Gastrocnemius medialis (tissue), 4 donors: ENCODE measurements around the gene NISCH.
A peak's percentile ranks its signal among the peaks of the same experiment; 100 is the strongest.

Experiments
- CTCF ChIP-seq, 5 experiments: fragments of 450-650 bp in 3 of 5; fragments of 200-600 bp in 2 of 5; sonication (generic) in 2 of 5; IDR thresholded peaks in 4 of 5; conservative IDR thresholded peaks in 1 of 5; 1 replicate in 4 of 5; 2 replicates in 1 of 5; pipeline ENCODE4 v1.5.1; 2016 to 2019; ENCODE audit warnings: antibody characterized with exemption in 5 of 5, mild to moderate bottlenecking in 3 of 5, moderate library complexity in 3 of 5
- POLR2A ChIP-seq, 2 donors: fragments of 450-650 bp; IDR thresholded peaks; one replicate each; pipeline ENCODE4 v1.6.1; 2017; ENCODE audit warnings: antibody characterized with exemption in 2 of 2, mild to moderate bottlenecking in 2 of 2, moderate library complexity in 2 of 2

- TF ChIP-seq CTCF (IDR thresholded peaks at IDR 0.05 in 4 of 5, conservative IDR thresholded peaks at IDR 0.05 in 1 of 5), result peak in 4 of 5 experiments; percentile 24 to 46 (median 32)
- TF ChIP-seq POLR2A (IDR thresholded peaks at IDR 0.05), result no peak
These were observed 3.9 kb upstream of the NISCH start for GRCh38 chr3:52451237-52452083.
